ENCODE measurements around the gene CYB5R4. TPM values are rescaled to one million over a fixed set of nuclear protein-coding genes. Genes with fewer than 3 reads are reported as not detected.
"Not testable (repeated sequence)": the region's sequence is repeated elsewhere in the genome, so short reads cannot be mapped to it uniquely, and the experiment has no call there.

The CYB5R4 gene
- total and polyA plus RNA-seq, 7 donors, result 6.1 to 20.3 (median 11.7) TPM

GRCh38 chr6:83885984-83886383 is 26.5 kb downstream of the CYB5R4 start:
- H3K27ac ChIP-seq, result no peak overlapping the region
- H3K9me3 ChIP-seq, result no peaks in the 10 kb centered on the region
- H3K27me3 ChIP-seq (ENCODE audit: insufficient read depth in 3 of 3, low read length in 2 of 3), result no peaks in the 10 kb centered on the region
- peaks cover 4% of the 10 kb centered on the region for H3K4me1 ChIP-seq
- 93 to 95% (median 94%) methylated on average over 2 of the region's 2 CpGs for WGBS, 3 donors
- ATAC-seq (no peak), DNase-seq (no peak)
- intact Hi-C loops (cut with DNase I), result loop anchor here in 1 of 2 donors (2.0 kb wide), 1 partner anchor 333 kb away; no protein-coding TSS in a partner anchor
- TF ChIP-seq CTCF (IDR thresholded peaks at IDR 0.05), result no peak
- H3K36me3 ChIP-seq (ENCODE audit: insufficient read depth in 1 of 2, low read depth in 1 of 2), result no peaks in the 10 kb centered on the region
- no peak overlapping the region for H3K4me3 ChIP-seq

- intact Hi-C loops (cut with DNase I), result no loop called here
- DNase-seq (no peak), ATAC-seq (no peak)
- peaks cover 4% of the 10 kb centered on the region for H3K4me1 ChIP-seq
- no peak overlapping the region for H3K27ac ChIP-seq
- no peaks in the 10 kb centered on the region for H3K9me3 ChIP-seq
- 97 to 100% (median 99%) methylated on average over 1 of the region's 1 CpG for WGBS, 3 donors
- H3K27me3 ChIP-seq (ENCODE audit: insufficient read depth in 3 of 3, low read length in 2 of 3), result no peaks in the 10 kb centered on the region
- TF ChIP-seq CTCF (IDR thresholded peaks at IDR 0.05), result no peak
- no peak overlapping the region for H3K4me3 ChIP-seq
- H3K36me3 ChIP-seq (ENCODE audit: insufficient read depth in 1 of 2, low read depth in 1 of 2), result peaks cover 0 to 5% of the 10 kb centered on the region in 2 donors
These were observed 30.1 kb downstream of the CYB5R4 start for GRCh38 chr6:83889621-83890020.

GRCh38 chr6:83890520-83890919 is 31.0 kb downstream of the CYB5R4 start:
- Histone ChIP-seq H3K4me1 (peaks cover 3% of the 10 kb centered on the region), H3K36me3 (ENCODE audit: insufficient read depth in 1 of 2, low read depth in 1 of 2) (peaks cover 3 to 5% of the 10 kb centered on the region in 2 donors), H3K4me3 (no peak overlapping the region), H3K9me3 (no peaks in the 10 kb centered on the region), H3K27me3 (ENCODE audit: insufficient read depth in 3 of 3, low read length in 2 of 3) (no peaks in the 10 kb centered on the region), H3K27ac (no peak overlapping the region)
- no peak for TF ChIP-seq CTCF (IDR thresholded peaks at IDR 0.05)
- no peak for ATAC-seq
- no peak for DNase-seq
- whole genome bisulfite sequencing, 3 donors, result 83 to 94% (median 86%) methylated on average over 4 of the region's 4 CpGs
- intact Hi-C loops (cut with DNase I), result no loop called here

GRCh38 chr6:83891586-83891985 is 32.1 kb downstream of the CYB5R4 start:
- TF ChIP-seq CTCF (IDR thresholded peaks at IDR 0.05), result no peak
- intact Hi-C loops (cut with DNase I), result no loop called here
- Histone ChIP-seq H3K9me3 (no peaks in the 10 kb centered on the region), H3K27ac (no peak overlapping the region), H3K27me3 (ENCODE audit: insufficient read depth in 3 of 3, low read length in 2 of 3) (no peaks in the 10 kb centered on the region), H3K4me3 (no peak overlapping the region), H3K4me1 (no peaks in the 10 kb centered on the region), H3K36me3 (ENCODE audit: insufficient read depth in 1 of 2, low read depth in 1 of 2) (peaks cover 3 to 5% of the 10 kb centered on the region in 2 donors)
- no peak for DNase-seq
- ATAC-seq, result no peak
- WGBS, 3 donors, result 88 to 93% (median 91%) methylated on average over 4 of the region's 4 CpGs

GRCh38 chr6:83893024-83893423 is 33.5 kb downstream of the CYB5R4 start:
- Histone ChIP-seq H3K36me3 (ENCODE audit: insufficient read depth in 1 of 2, low read depth in 1 of 2) (peaks cover 3 to 5% of the 10 kb centered on the region in 2 donors), H3K4me3 (no peak overlapping the region), H3K27ac (no peak overlapping the region), H3K27me3 (ENCODE audit: insufficient read depth in 3 of 3, low read length in 2 of 3) (no peaks in the 10 kb centered on the region), H3K4me1 (no peaks in the 10 kb centered on the region), H3K9me3 (no peaks in the 10 kb centered on the region)
- DNase-seq (no peak), ATAC-seq (no peak)
- 28 to 100% (median 95%) methylated on average over 1 of the region's 1 CpG for WGBS, 3 donors
- no peak for TF ChIP-seq CTCF (IDR thresholded peaks at IDR 0.05)
- intact Hi-C loops (cut with DNase I), result no loop called here

GRCh38 chr6:83897094-83897493 is 37.6 kb downstream of the CYB5R4 start:
- not testable (repeated sequence) for H3K4me1 ChIP-seq

More at GRCh38 chr6:83897094-83897493, 37.6 kb downstream of the CYB5R4 start:
- DNase-seq; H3K27ac ChIP-seq; H3K4me3 ChIP-seq; intact Hi-C loops (cut with DNase I); ATAC-seq; H3K9me3 ChIP-seq; H3K36me3 ChIP-seq (ENCODE audit: insufficient read depth in 1 of 2, low read depth in 1 of 2); H3K27me3 ChIP-seq (ENCODE audit: insufficient read depth in 3 of 3, low read length in 2 of 3): not testable (repeated sequence)
- WGBS, 3 donors, result no CpG with 5 or more reads among the region's 2 CpGs
